NCI-H1417 (cell line): Measurements from ENCODE around the gene LRFN4.
A peak's percentile ranks its signal among the peaks of the same experiment; 100 is the strongest.

Experiments
- DNase-seq, 3 experiments: peaks; one replicate each; lab custom pipeline; 2025; lab: John Stamatoyannopoulos, UW

Gene LRFN4

GRCh38 chr11:66870616-66871520, 14.0 kb downstream of the LRFN4 start:
- DNase-seq: no peak

GRCh38 chr11:66871521-66871901, 14.6 kb downstream of the LRFN4 start:
- DNase-seq: no peak

GRCh38 chr11:66874232-66874631, 17.4 kb downstream of the LRFN4 start:
- DNase-seq: no peak

GRCh38 chr11:66875378-66875777, 18.5 kb downstream of the LRFN4 start:
- no peak for DNase-seq

- peak in 1 of 3 experiments; percentile 26 for DNase-seq
Observed at GRCh38 chr11:66877588-66878385, 20.9 kb downstream of the LRFN4 start.

GRCh38 chr11:66878474-66878873, 21.6 kb downstream of the LRFN4 start:
- DNase-seq: no peak

- DNase-seq: no peak
Observed at GRCh38 chr11:66879000-66879399, 22.1 kb downstream of the LRFN4 start.

- DNase-seq: no peak
Observed at GRCh38 chr11:66879583-66879982, 22.7 kb downstream of the LRFN4 start.

GRCh38 chr11:66879999-66880398, 23.1 kb downstream of the LRFN4 start:
- no peak for DNase-seq

- DNase-seq: peak; percentile 82 to 94 (median 85)
Observed at GRCh38 chr11:66880496-66881450, 23.9 kb downstream of the LRFN4 start.

- DNase-seq: peak; percentile 13 to 57 (median 35)
Observed at GRCh38 chr11:66881451-66881835, 24.6 kb downstream of the LRFN4 start.

- peak in 2 of 3 experiments; percentile 13 to 59 for DNase-seq
Observed at GRCh38 chr11:66881927-66882452, 25.1 kb downstream of the LRFN4 start.

- DNase-seq: peak in 1 of 3 experiments; percentile 74
Observed at GRCh38 chr11:66882561-66883015, 25.7 kb downstream of the LRFN4 start.

GRCh38 chr11:66883016-66883965, 26.4 kb downstream of the LRFN4 start:
- DNase-seq: peak; percentile 74 to 96 (median 93)

GRCh38 chr11:66884443-66884842, 27.6 kb downstream of the LRFN4 start:
- no peak for DNase-seq

- no peak for DNase-seq
Observed at GRCh38 chr11:66885469-66885868, 28.6 kb downstream of the LRFN4 start.

- DNase-seq: no peak
Observed at GRCh38 chr11:66885950-66886440, 29.1 kb downstream of the LRFN4 start.

GRCh38 chr11:66886671-66887221, 29.9 kb downstream of the LRFN4 start:
- no peak for DNase-seq

GRCh38 chr11:66887526-66887925, 30.7 kb downstream of the LRFN4 start:
- no peak for DNase-seq

GRCh38 chr11:66888282-66888681, 31.4 kb downstream of the LRFN4 start:
- no peak for DNase-seq
